ENCODE results near the gene STXBP5.
A peak's percentile ranks its signal among the peaks of the same experiment; 100 is the strongest.

The STXBP5 gene

DNA sequence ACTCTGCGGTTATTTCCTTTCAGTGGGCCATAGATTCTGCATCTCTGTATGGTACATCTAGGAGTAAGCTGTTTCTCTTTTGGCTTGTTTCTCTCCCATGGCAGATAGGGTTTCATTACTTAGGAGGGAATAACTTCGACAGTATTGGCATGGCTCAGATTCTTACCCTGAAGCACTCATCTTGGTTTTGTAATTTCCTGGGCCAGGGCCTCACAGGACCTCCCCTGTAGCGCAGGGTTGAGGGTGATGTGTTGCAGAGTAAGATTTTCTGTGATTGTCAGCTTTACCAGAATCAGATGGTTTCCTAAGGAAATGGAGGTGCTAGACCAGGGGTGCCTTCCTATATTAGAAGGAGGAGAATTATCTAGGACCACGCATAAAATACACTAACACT lies 78.3 kb downstream of the STXBP5 start:
- Histone ChIP-seq H3K56ac (ENCODE audit: low read length) (no peak overlapping the region), H2AK5ac (ENCODE audit: low read length) (no peak overlapping the region), H2BK120ac (ENCODE audit: low read depth, low read length) (no peak overlapping the region), H4K8ac (ENCODE audit: low read depth, low read length) (no peak overlapping the region), H3K23ac (ENCODE audit: low read length) (no peak overlapping the region), H2BK5ac (ENCODE audit: low read length) (no peak overlapping the region), H3K9ac (ENCODE audit: low read length) (no peak overlapping the region), H4K5ac (ENCODE audit: low read length) (no peak overlapping the region), H3K79me2 (ENCODE audit: control insufficient read depth, insufficient read depth, low read length) (no peaks in the 10 kb centered on the region), H3K4me1 (ENCODE audit: control insufficient read depth, low read depth, low read length) (no peaks in the 10 kb centered on the region), H3K79me1 (ENCODE audit: low read length) (no peaks in the 10 kb centered on the region), H3K4me2 (ENCODE audit: low read length) (no peak overlapping the region), H3K27ac (ENCODE audit: low read depth, low read length) (peak overlapping the region; percentile 15), H3K36me3 (ENCODE audit: control insufficient read depth, insufficient read depth, low read length) (no peaks in the 10 kb centered on the region), H3K27me3 (ENCODE audit: insufficient read depth, low read length, poor library complexity) (no peaks in the 10 kb centered on the region), H2BK15ac (replicated peaks; ENCODE audit: low read depth) (no peak overlapping the region), H3K4ac (ENCODE audit: low read depth, low read length) (no peak overlapping the region), H3K4me3 (ENCODE audit: low read length) (no peak overlapping the region), H3K18ac (ENCODE audit: low read length) (peak overlapping the region; percentile 40)
- peak; percentile 59 for DNase-seq
- no CpG with 5 or more reads among the region's 4 CpGs for WGBS (ENCODE audit: extremely low coverage, insufficient coverage, low lambda C conversion rate)

- Histone ChIP-seq H2BK120ac (ENCODE audit: low read depth, low read length) (no peak overlapping the region), H3K4me1 (ENCODE audit: control insufficient read depth, low read depth, low read length) (no peaks in the 10 kb centered on the region), H3K79me2 (ENCODE audit: control insufficient read depth, insufficient read depth, low read length) (no peaks in the 10 kb centered on the region), H2BK5ac (ENCODE audit: low read length) (no peak overlapping the region), H2AK5ac (ENCODE audit: low read length) (no peak overlapping the region), H3K27me3 (ENCODE audit: insufficient read depth, low read length, poor library complexity) (no peaks in the 10 kb centered on the region), H3K9ac (ENCODE audit: low read length) (no peak overlapping the region), H2BK15ac (replicated peaks; ENCODE audit: low read depth) (peak overlapping the region; percentile 41), H3K18ac (ENCODE audit: low read length) (peak overlapping the region; percentile 87), H3K4ac (ENCODE audit: low read depth, low read length) (peak overlapping the region; percentile 31), H3K79me1 (ENCODE audit: low read length) (no peaks in the 10 kb centered on the region), H4K5ac (ENCODE audit: low read length) (peak overlapping the region; percentile 94), H4K8ac (ENCODE audit: low read depth, low read length) (no peak overlapping the region), H3K36me3 (ENCODE audit: control insufficient read depth, insufficient read depth, low read length) (no peaks in the 10 kb centered on the region), H3K4me2 (ENCODE audit: low read length) (no peak overlapping the region), H3K56ac (ENCODE audit: low read length) (no peak overlapping the region), H3K4me3 (ENCODE audit: low read length) (no peak overlapping the region), H3K27ac (ENCODE audit: low read depth, low read length) (no peak overlapping the region), H3K23ac (ENCODE audit: low read length) (no peak overlapping the region)
- DNase-seq, result peak; percentile 6
- no CpG with 5 or more reads among the region's 5 CpGs for WGBS (ENCODE audit: extremely low coverage, insufficient coverage, low lambda C conversion rate)
Observed at GRCh38 chr6:147283460-147283859, 79.2 kb downstream of the STXBP5 start.

DNA sequence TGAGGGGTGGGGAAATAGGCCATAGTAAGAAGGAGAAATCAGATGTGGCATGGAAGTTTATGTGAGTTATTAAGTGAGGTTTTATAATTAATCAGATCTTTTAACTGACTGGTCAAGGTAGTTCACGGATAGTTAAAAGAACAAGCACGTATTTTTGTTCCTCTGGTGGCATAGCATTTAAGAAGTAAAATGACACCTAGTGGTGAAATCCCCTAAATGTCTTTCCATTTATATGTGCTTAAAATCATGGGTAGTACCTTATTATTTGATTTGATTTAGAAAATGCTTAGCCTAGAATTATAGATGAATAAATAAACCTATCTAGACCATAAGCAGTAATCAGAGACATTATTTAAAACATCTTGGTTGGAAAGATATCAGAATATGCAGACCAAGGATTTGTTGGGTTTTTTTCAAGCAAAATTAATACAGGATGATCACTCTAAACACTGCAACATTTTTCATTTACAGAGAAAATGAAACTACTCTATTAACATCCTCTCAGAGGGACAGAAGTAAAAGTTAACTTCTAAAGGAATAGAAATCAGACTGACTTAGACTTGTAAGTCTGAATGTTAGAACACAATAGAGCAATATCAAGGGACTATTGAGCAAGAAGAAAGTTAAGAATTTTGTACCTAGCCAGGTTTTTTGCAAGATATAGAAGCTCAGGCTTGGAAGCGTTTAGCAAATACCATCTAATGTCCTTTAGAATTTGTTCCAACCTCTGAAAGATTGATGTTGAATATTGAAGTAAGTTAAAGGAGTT lies 81.1 kb downstream of the STXBP5 start:
- Histone ChIP-seq H2BK5ac (ENCODE audit: low read length) (no peak overlapping the region), H3K4me3 (ENCODE audit: low read length) (no peak overlapping the region), H3K27me3 (ENCODE audit: insufficient read depth, low read length, poor library complexity) (no peaks in the 10 kb centered on the region), H3K23ac (ENCODE audit: low read length) (no peak overlapping the region), H2AK5ac (ENCODE audit: low read length) (no peak overlapping the region), H3K4ac (ENCODE audit: low read depth, low read length) (no peak overlapping the region), H3K79me2 (ENCODE audit: control insufficient read depth, insufficient read depth, low read length) (no peaks in the 10 kb centered on the region), H4K8ac (ENCODE audit: low read depth, low read length) (no peak overlapping the region), H3K27ac (ENCODE audit: low read depth, low read length) (no peak overlapping the region), H3K79me1 (ENCODE audit: low read length) (no peaks in the 10 kb centered on the region), H2BK120ac (ENCODE audit: low read depth, low read length) (no peak overlapping the region), H3K56ac (ENCODE audit: low read length) (no peak overlapping the region), H3K18ac (ENCODE audit: low read length) (no peak overlapping the region), H3K4me2 (ENCODE audit: low read length) (no peak overlapping the region), H2BK15ac (replicated peaks; ENCODE audit: low read depth) (no peak overlapping the region), H3K4me1 (ENCODE audit: control insufficient read depth, low read depth, low read length) (no peaks in the 10 kb centered on the region), H3K9ac (ENCODE audit: low read length) (no peak overlapping the region), H3K36me3 (ENCODE audit: control insufficient read depth, insufficient read depth, low read length) (no peaks in the 10 kb centered on the region), H4K5ac (ENCODE audit: low read length) (no peak overlapping the region)
- WGBS (ENCODE audit: extremely low coverage, insufficient coverage, low lambda C conversion rate), result no CpG with 5 or more reads among the region's 3 CpGs
- peak; percentile 59 for DNase-seq

- Histone ChIP-seq H3K4ac (ENCODE audit: low read depth, low read length) (no peak overlapping the region), H3K4me1 (ENCODE audit: control insufficient read depth, low read depth, low read length) (no peaks in the 10 kb centered on the region), H3K18ac (ENCODE audit: low read length) (no peak overlapping the region), H3K4me2 (ENCODE audit: low read length) (no peak overlapping the region), H3K23ac (ENCODE audit: low read length) (no peak overlapping the region), H3K27me3 (ENCODE audit: insufficient read depth, low read length, poor library complexity) (no peaks in the 10 kb centered on the region), H2BK5ac (ENCODE audit: low read length) (no peak overlapping the region), H3K79me2 (ENCODE audit: control insufficient read depth, insufficient read depth, low read length) (no peaks in the 10 kb centered on the region), H3K9ac (ENCODE audit: low read length) (no peak overlapping the region), H3K4me3 (ENCODE audit: low read length) (no peak overlapping the region), H2BK15ac (replicated peaks; ENCODE audit: low read depth) (no peak overlapping the region), H4K5ac (ENCODE audit: low read length) (no peak overlapping the region), H2AK5ac (ENCODE audit: low read length) (no peak overlapping the region), H3K56ac (ENCODE audit: low read length) (no peak overlapping the region), H3K36me3 (ENCODE audit: control insufficient read depth, insufficient read depth, low read length) (no peaks in the 10 kb centered on the region), H3K79me1 (ENCODE audit: low read length) (no peaks in the 10 kb centered on the region), H2BK120ac (ENCODE audit: low read depth, low read length) (no peak overlapping the region), H3K27ac (ENCODE audit: low read depth, low read length) (no peak overlapping the region), H4K8ac (ENCODE audit: low read depth, low read length) (no peak overlapping the region)
- peak; percentile 53 for DNase-seq
- WGBS (ENCODE audit: extremely low coverage, insufficient coverage, low lambda C conversion rate), result no CpG with 5 or more reads among the region's 3 CpGs
Observed at GRCh38 chr6:147287869-147288271, 83.7 kb downstream of the STXBP5 start.

DNA sequence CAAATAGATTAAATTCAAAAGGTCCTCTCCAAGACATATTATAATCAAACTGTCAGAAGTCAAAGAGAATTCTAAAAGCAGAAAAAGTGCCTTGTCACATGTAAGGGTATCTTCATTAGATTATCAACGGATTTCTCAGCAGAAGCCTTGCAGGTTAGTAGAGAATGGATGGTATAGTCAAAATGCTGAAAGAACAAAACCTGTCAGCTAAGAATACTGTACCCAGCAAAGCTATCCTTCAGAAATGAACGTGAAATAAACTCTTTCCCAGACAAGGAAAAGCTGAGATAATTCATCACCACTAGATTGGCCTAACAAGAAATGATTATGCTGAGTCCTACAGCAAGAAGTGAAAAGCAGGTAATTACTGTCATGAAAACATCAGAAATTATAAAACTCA lies 92.9 kb downstream of the STXBP5 start:
- no CpG with 5 or more reads among the region's 2 CpGs for WGBS (ENCODE audit: extremely low coverage, insufficient coverage, low lambda C conversion rate)
- H2BK120ac ChIP-seq (ENCODE audit: low read depth, low read length), result no peak overlapping the region
- DNase-seq, result no peak
- H3K4ac ChIP-seq (ENCODE audit: low read depth, low read length), result no peak overlapping the region
- no peaks in the 10 kb centered on the region for H3K4me1 ChIP-seq (ENCODE audit: control insufficient read depth, low read depth, low read length)
- no peak overlapping the region for H3K9ac ChIP-seq (ENCODE audit: low read length)
- H2BK5ac ChIP-seq (ENCODE audit: low read length), result no peak overlapping the region
- no peak overlapping the region for H3K4me2 ChIP-seq (ENCODE audit: low read length)
- no peak overlapping the region for H4K8ac ChIP-seq (ENCODE audit: low read depth, low read length)
- H3K4me3 ChIP-seq (ENCODE audit: low read length), result no peak overlapping the region
- H3K27ac ChIP-seq (ENCODE audit: low read depth, low read length), result no peak overlapping the region
- no peaks in the 10 kb centered on the region for H3K79me1 ChIP-seq (ENCODE audit: low read length)
- H3K79me2 ChIP-seq (ENCODE audit: control insufficient read depth, insufficient read depth, low read length), result no peaks in the 10 kb centered on the region
- no peak overlapping the region for H3K18ac ChIP-seq (ENCODE audit: low read length)
- H3K23ac ChIP-seq (ENCODE audit: low read length), result no peak overlapping the region
- no peak overlapping the region for H3K56ac ChIP-seq (ENCODE audit: low read length)
- no peak overlapping the region for H2AK5ac ChIP-seq (ENCODE audit: low read length)
- H3K36me3 ChIP-seq (ENCODE audit: control insufficient read depth, insufficient read depth, low read length), result no peaks in the 10 kb centered on the region
- no peak overlapping the region for H4K5ac ChIP-seq (ENCODE audit: low read length)
- H3K27me3 ChIP-seq (ENCODE audit: insufficient read depth, low read length, poor library complexity), result no peaks in the 10 kb centered on the region
- no peak overlapping the region for H2BK15ac ChIP-seq (replicated peaks; ENCODE audit: low read depth)

Measured in mesendoderm (in vitro differentiated cells).